Measurements from ENCODE around the gene HRC.
"Not testable (repeated sequence)": the region's sequence is repeated elsewhere in the genome, so short reads cannot be mapped to it uniquely, and the experiment has no call there.

Gene HRC

DNA sequence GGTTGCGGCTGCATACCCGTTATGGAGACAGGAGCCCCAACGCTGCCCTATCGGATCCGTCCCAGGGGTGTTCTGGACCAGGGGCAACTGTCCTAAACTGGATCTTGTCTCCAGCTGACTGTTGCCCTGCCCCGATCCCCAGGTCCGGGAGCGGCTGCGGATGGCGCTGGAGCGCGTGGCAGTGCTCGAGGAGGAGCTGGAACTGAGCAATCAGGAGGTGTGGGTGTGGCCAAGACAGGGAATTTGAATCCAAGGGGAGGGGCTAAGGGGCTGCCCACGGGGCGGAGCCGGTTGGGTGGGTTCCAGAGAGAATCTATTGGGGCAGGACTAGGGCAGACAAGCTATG lies 26.0 kb downstream of the HRC start:
- peaks cover 9% of the 10 kb centered on the region for H3K4me1 ChIP-seq (ENCODE audit: low read length)
- no peaks in the 10 kb centered on the region for H3K79me2 ChIP-seq (ENCODE audit: low read length)
- no peaks in the 10 kb centered on the region for H3K9me2 ChIP-seq (replicated peaks; ENCODE audit: insufficient read depth, low read length)
- no peaks in the 10 kb centered on the region for H3K9me3 ChIP-seq (replicated peaks; ENCODE audit: insufficient read depth, low read length)
- no peaks in the 10 kb centered on the region for H3F3A ChIP-seq (ENCODE audit: insufficient read depth, low read length)
- H2AFZ ChIP-seq (ENCODE audit: low read length), result no peak overlapping the region
- H3K4me3 ChIP-seq (ENCODE audit: low read length), result no peak overlapping the region
- DNase-seq, result no peak
- H3K36me3 ChIP-seq (replicated peaks; ENCODE audit: insufficient read depth, low read length), result no peaks in the 10 kb centered on the region
- TF ChIP-seq EZH2phosphoT487 (IDR thresholded peaks at IDR 0.05; ENCODE audit: low read length), result no peak
- no peak for TF ChIP-seq CTCF (IDR thresholded peaks at IDR 0.05; ENCODE audit: low read length)
- no peak for TF ChIP-seq EZH2 (optimal IDR thresholded peaks at IDR 0.05; ENCODE audit: low read depth, low read length)
- H3K27me3 ChIP-seq (replicated peaks; ENCODE audit: insufficient read depth, low read length), result peaks cover 4% of the 10 kb centered on the region; the same call in 1 of the 2 replicates
- H4K20me1 ChIP-seq (ENCODE audit: insufficient read depth, low read length), result no peaks in the 10 kb centered on the region
- H3K4me2 ChIP-seq (ENCODE audit: low read depth, low read length), result no peak overlapping the region
- no peak overlapping the region for H3K9ac ChIP-seq (ENCODE audit: low read length)
- H3K27ac ChIP-seq (ENCODE audit: low read length), result no peak overlapping the region

DNA sequence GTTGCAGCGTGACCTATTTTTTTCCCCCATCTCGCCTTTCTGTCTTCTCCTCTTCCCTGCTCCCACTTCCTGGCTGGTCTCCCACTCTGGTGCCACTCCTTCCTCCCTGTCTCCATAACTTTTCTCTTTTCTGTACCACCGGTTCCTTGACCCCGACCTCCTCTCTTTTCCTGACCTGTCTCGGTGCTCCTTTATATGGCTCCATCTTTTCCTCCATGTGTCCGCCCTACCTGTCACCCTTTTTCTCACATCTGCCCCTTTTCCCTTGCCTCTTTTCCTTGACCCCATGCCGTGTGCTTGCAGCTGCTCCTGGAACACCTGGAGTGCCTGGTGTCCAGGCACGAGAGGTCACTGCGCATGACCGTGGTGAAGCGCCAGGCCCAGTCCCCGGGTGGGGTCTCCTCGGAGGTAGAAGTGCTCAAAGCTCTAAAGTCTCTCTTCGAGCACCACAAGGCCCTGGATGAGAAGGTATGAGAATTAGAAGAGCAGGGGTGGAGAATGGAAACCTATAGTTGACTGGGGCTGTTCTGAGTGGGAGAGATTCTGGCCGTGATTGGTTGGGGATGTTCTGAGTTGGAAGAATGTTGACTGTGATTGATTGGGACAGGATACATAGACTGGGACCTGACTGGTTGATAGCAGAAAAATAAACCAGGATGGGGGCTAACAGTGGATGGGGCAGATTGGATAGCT lies 26.5 kb downstream of the HRC start:
- no peak for DNase-seq
- Histone ChIP-seq H4K20me1 (ENCODE audit: insufficient read depth, low read length) (no peaks in the 10 kb centered on the region), H3K4me2 (ENCODE audit: low read depth, low read length) (peak overlapping the region; percentile 82), H3K9ac (ENCODE audit: low read length) (no peak overlapping the region; the same call in 1 of the 2 replicates), H2AFZ (ENCODE audit: low read length) (peak overlapping the region; percentile 87), H3K9me3 (replicated peaks; ENCODE audit: insufficient read depth, low read length) (no peaks in the 10 kb centered on the region), H3F3A (ENCODE audit: insufficient read depth, low read length) (no peaks in the 10 kb centered on the region), H3K4me1 (ENCODE audit: low read length) (peaks cover 9% of the 10 kb centered on the region), H3K79me2 (ENCODE audit: low read length) (no peaks in the 10 kb centered on the region), H3K4me3 (ENCODE audit: low read length) (peak overlapping the region; percentile 69), H3K9me2 (replicated peaks; ENCODE audit: insufficient read depth, low read length) (no peaks in the 10 kb centered on the region), H3K27ac (ENCODE audit: low read length) (no peak overlapping the region), H3K36me3 (replicated peaks; ENCODE audit: insufficient read depth, low read length) (no peaks in the 10 kb centered on the region), H3K27me3 (replicated peaks; ENCODE audit: insufficient read depth, low read length) (peaks cover 6% of the 10 kb centered on the region; the same call in 1 of the 2 replicates)
- TF ChIP-seq EZH2 (optimal IDR thresholded peaks at IDR 0.05; ENCODE audit: low read depth, low read length) (no peak), CTCF (IDR thresholded peaks at IDR 0.05; ENCODE audit: low read length) (no peak), EZH2phosphoT487 (IDR thresholded peaks at IDR 0.05; ENCODE audit: low read length) (no peak)

- DNase-seq, result peak; percentile 97
- peak; percentile 22 for TF ChIP-seq CTCF (IDR thresholded peaks at IDR 0.05; ENCODE audit: low read length)
- TF ChIP-seq EZH2 (optimal IDR thresholded peaks at IDR 0.05; ENCODE audit: low read depth, low read length), result no peak
- Histone ChIP-seq H3K27ac (ENCODE audit: low read length) (no peak overlapping the region), H3K4me3 (ENCODE audit: low read length) (peak overlapping the region; percentile 69), H3K4me1 (ENCODE audit: low read length) (peaks cover 9% of the 10 kb centered on the region), H3K9me2 (replicated peaks; ENCODE audit: insufficient read depth, low read length) (no peaks in the 10 kb centered on the region), H3K79me2 (ENCODE audit: low read length) (no peaks in the 10 kb centered on the region), H3F3A (ENCODE audit: insufficient read depth, low read length) (no peaks in the 10 kb centered on the region), H3K27me3 (replicated peaks; ENCODE audit: insufficient read depth, low read length) (peaks cover 6% of the 10 kb centered on the region; the same call in 1 of the 2 replicates), H3K36me3 (replicated peaks; ENCODE audit: insufficient read depth, low read length) (no peaks in the 10 kb centered on the region), H4K20me1 (ENCODE audit: insufficient read depth, low read length) (no peaks in the 10 kb centered on the region), H3K4me2 (ENCODE audit: low read depth, low read length) (peak overlapping the region; percentile 82), H3K9ac (ENCODE audit: low read length) (no peak overlapping the region), H2AFZ (ENCODE audit: low read length) (peak overlapping the region; percentile 90), H3K9me3 (replicated peaks; ENCODE audit: insufficient read depth, low read length) (no peaks in the 10 kb centered on the region)
Observed at GRCh38 chr19:49127674-49128544, 27.3 kb downstream of the HRC start.

DNA sequence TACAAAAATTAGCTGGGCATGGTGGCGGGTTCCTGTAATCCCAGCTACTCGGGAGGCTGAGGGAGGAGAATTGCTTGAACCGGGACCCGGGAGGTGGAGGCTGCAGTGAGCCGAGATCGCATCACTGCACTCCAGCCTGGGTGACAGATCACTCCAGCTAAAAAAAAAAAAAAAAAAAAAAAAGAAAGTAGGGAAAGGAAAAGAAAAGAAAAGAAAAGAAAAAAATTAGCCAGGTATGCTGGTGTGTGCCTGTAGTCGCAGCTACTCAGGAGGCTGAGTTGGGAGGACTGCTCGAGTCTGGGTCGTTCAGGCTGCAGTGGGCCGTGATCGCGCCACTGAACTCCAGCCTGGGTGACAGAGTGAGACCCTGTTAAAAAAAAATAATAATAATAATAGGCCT lies 28.0 kb downstream of the HRC start:
- H4K20me1 ChIP-seq (ENCODE audit: insufficient read depth, low read length); H3K27me3 ChIP-seq (replicated peaks; ENCODE audit: insufficient read depth, low read length); H3K9ac ChIP-seq (ENCODE audit: low read length); H3K9me2 ChIP-seq (replicated peaks; ENCODE audit: insufficient read depth, low read length); H3K27ac ChIP-seq (ENCODE audit: low read length); DNase-seq; H3K36me3 ChIP-seq (replicated peaks; ENCODE audit: insufficient read depth, low read length); H3K4me3 ChIP-seq (ENCODE audit: low read length); H3K79me2 ChIP-seq (ENCODE audit: low read length); H3K9me3 ChIP-seq (replicated peaks; ENCODE audit: insufficient read depth, low read length); H3F3A ChIP-seq (ENCODE audit: insufficient read depth, low read length); H3K4me1 ChIP-seq (ENCODE audit: low read length): not testable (repeated sequence)
- Histone ChIP-seq H2AFZ (ENCODE audit: low read length) (peak overlapping the region; percentile 90; the same call in 1 of the 2 replicates), H3K4me2 (ENCODE audit: low read depth, low read length) (0 out of 2 replicates have a peak overlapping the region, but pooled peaks have one; percentile 68)

Data from MM.1S (cell line).